NCI-H1105 (cell line): ENCODE measurements around the gene PACC1.
"Not testable (repeated sequence)": the region's sequence is repeated elsewhere in the genome, so short reads cannot be mapped to it uniquely, and the experiment has no call there.

ENCODE experiments used
- DNase-seq: peaks from one replicate; lab custom pipeline; 2025; lab: John Stamatoyannopoulos, UW

The PACC1 gene

DNA sequence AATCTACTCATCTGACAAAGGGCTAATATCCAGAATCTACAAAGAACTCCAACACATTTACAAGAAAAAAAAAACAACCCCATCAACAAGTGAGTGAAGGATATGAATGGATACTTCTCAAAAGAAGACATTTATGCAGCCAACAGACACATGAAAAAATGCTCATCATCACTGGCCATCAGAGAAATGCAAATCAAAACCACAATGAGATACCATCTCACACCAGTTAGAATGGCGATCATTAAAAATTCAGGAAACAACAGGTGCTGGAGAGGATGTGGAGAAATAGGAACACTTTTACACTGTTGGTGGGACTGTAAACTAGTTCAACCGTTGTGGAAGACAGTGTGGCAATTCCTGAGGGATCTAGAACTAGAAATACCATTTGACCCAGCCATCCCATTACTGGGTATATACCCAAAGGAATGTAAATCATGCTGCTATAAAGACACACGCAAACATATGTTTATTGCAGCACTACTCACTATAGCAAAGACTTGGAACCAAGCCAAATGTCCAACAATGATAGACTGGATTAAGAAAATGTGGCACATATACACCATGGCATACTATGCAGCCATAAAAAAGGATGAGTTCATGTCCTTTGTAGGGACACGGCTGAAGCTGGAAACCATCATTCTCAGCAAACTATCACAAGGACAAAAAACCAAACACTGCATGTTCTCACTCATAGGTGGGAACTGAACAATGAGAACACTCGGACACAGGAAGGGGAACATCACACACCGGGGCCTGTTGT is 18.8 kb downstream of the PACC1 start:
- DNase-seq = not testable (repeated sequence)

DNA sequence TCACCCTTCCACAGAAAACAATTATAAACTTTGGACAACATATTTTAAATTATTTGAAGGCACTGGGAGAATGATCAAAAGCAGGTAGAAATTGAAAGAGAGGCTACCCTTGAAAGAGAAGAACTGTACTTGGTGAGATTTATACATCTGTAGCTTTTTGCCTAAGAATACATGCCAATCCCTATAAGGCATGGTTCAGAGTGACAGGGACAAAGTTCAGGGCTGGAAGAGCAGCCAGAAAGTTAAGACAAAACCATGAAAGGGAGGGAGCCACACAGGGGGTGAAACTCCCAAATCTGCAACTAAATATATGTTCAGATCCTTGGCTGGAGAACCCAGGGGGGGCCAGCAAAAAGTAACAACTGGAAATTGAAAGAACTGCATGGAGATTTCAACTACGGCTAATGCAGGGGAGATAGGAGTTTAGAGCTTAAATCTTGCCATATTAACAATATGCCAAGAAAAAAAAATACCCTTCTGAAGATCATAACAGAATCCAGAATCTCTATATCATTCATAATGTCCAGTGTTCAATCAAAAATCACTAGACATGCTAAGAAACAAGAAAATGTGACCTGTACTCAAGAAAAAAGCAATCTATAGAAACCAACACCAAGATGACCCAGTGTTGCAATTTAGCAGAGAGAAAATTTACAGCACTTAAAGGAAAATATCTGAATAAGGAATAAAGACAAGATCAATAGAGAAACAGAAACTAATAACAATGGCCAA is 25.5 kb downstream of the PACC1 start:
- DNase-seq = no peak

DNA sequence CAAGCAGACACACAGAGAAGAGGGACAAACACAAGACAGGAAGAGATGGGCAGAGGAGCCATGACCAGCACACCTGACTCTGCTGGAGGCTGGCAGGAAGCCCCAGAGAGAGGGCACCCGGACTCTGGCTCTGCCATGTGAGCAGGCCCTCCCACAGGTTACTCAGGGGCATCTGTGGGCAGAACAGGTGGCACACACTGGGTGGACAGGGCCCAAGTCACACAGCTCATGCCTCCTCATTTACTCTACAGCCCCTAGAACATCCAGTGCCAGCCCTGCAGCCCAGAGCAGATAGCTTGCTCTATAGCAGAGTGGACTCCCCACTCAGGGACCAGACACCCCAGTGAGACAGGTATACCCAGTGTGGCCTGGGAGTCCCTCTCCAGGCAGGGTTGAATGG is 28.7 kb downstream of the PACC1 start:
- DNase-seq = no peak

DNA sequence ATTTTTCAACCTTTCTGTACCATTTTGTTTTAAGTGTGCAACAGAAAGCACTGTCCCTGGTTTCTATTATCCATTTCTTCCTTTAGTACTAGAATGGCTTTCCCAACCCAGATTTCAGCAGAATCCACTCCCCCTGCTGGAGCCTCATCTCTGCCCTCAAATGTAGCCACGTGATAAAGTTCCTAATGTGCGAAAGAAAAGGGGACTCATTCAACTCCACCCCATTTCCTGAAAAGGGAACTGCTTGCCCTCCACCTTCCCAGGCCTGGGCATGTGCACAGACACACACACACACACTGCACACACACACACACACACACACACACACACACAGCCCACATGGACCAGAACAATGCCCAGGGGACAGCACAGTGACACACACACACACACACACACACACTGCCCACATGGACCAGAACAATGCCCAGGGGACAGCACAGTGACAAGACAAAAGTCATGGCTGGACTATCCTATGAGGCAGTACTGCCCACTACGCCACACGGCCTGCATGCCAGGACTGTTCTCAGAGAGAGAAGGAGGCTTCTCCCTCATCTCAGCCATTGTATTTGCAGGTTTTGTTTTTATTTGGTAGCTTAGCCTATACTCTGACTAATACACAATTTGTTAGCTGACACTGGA is 33.2 kb downstream of the PACC1 start:
- no peak for DNase-seq

DNA sequence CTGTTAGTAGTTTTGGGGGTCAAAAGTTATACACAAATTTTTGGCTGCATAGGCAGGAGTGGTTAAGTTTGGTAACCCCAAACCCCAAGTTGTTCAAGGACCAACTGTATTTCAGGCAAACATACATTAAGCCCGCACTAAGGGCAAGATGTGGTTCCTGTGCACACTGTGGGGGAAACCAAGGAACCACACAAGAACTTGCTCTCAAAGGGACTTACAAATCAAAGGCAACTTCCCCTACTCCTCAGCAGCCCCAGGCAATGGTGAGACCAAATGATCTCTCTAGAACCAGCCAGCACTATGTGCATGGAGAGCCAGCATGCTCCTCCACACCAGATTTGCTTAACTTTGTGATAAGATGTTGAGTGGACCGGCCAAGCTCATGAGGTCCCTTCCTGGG is 35.3 kb downstream of the PACC1 start:
- DNase-seq = no peak

DNA sequence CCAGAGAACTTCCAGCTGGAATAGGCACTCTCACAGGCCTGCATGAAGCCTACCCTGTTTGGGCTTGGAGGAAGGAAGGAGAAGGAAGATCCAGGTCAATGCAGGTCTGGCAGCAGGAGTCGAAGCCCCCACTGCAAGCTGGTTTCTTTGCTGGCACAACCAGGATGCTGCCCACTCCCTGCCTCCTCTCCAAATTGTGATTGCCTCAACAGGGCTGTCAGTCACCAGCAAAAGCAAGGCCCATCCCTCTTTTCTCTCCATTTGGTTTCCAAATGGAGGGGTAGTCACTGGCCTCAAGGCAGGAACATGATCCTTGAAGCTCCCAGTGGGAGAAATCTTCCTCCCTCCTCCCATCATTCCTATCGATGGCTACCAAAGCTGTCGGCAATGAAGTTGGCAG is 37.0 kb downstream of the PACC1 start:
- DNase-seq = no peak

DNA sequence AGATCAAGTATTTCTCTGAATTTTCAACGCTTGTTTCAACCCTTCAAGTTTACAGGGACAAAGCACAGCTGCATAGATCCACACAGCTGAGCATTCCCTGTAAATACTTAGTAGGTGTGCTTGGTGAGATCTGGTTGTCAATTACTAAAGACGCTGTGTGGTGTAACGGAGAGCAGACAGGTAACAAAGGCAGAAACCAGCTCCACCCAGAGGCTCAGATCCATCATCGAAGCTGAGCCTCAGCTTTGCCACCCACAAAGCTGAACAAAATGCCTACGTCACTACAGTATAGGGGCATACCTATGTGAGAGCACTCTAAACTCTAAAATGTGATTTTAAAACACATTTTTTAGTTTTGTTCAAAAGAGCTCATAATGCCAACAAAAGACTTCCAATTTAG is 38.7 kb downstream of the PACC1 start:
- no peak for DNase-seq

DNA sequence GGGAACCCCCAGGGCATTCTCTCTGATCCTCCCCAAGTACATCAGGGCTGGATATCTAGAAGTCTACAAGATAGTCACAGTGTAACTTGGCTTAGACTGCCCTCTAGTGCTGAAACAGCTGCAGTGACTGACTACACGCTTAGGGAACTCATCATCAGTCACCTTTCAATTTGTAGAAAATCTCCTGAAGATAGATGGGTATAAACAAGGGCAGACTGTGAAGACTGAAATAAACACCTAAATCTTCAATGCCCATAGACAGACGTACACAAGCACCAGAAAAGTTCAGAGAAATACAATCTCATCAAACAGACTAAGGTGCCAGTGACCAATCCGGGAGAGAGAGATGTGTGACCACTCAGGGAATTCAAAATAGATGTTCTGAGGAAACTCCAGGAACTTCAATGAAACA is 46.6 kb downstream of the PACC1 start:
- peak; percentile 16 for DNase-seq

DNA sequence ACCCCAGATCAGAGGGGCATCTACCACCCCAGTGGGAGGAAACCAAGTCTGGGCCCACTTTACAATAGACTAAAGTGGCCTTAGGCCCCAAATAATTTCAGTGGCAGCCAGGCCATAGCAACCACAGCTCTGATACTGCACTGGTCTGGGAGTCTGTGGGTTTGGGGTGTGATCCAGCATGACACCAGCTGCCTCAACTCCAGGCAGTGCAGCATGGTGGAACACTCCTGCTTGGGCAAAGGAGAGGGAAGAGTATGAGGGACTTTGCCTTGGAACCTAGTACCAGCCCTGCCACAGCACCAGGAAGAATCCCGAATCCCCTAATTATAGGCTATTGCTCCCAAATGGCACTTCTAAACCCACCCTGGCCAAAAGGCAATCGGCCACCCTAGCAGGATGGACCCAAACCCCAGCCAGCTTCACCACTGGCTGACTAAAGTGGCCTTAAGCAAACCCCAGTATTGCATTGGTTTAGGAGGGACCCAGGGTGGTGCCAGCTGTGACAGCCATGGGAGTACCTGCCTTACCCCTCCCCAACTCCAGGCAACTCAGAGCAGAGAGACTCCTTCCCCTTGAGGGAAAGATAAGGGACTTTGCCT is 47.1 kb downstream of the PACC1 start:
- no peak for DNase-seq

DNA sequence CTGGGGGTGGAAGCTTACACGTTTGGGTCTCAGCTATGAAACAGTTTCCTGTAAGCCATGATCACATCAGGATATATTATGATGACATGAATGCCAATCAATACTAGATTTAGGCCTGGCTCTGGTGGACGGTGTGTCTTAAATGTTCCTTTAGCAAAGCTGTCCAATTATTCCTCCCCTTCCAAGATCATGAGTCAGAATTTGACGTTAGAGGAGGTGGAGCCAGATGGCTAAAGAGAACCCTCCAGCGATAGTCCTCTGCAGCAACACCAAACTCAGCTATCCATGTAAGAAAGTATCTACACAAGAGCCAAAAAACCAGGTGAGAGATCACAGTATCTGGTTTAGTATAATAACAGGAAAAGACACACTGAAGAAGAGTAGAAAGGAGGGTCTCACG is 47.8 kb downstream of the PACC1 start:
- DNase-seq = no peak

DNA sequence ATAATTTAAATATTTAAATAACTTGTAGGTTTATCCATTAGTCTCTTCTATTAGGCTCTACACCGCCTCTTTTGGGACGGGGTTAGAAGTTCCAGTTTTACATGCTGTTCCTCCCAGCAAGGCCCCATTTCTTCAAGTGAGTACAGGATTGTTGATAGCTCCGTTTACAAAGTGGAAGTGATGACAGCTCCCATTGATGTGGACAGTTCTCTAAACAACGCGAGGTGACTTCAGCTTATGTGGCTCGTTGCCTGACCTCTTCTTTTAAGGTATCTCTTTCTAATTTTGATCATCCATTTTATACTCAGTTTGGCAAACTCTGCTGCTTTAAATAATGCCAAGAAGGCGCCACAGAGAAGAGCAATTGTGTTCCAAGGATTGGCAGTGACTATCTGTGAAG is 49.7 kb downstream of the PACC1 start:
- DNase-seq = no peak

DNA sequence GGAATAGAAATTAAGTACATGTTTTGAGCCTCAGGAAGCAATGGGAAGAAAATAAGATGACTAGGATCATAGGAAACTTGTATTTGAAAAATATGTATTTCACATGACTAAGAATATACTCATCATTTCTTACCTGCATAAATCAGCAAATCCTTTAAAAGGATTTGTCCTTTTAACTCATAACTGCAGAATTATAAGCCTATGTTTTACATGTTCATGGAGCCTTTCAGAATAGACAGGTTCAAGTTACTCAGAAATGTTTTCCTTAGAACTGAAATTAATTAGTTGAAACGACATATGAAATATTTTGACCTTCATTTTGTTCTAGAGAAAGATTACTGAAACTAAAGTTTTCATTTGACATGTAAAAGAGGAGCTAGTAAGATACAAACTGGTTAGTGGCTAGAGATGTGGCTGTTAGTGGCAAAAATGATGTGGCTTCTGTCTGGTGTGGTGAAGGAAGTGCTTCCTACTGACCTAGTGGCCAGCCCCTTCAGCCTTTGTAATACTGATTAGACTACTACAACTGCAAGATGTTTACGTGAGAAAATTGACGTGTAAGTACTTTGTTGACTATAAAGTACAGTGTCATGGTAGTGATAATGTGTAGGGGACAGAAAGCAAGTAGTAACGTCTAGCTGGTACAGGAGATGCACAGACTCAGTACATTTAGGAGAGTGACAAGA is 54.7 kb downstream of the PACC1 start:
- no peak for DNase-seq

DNA sequence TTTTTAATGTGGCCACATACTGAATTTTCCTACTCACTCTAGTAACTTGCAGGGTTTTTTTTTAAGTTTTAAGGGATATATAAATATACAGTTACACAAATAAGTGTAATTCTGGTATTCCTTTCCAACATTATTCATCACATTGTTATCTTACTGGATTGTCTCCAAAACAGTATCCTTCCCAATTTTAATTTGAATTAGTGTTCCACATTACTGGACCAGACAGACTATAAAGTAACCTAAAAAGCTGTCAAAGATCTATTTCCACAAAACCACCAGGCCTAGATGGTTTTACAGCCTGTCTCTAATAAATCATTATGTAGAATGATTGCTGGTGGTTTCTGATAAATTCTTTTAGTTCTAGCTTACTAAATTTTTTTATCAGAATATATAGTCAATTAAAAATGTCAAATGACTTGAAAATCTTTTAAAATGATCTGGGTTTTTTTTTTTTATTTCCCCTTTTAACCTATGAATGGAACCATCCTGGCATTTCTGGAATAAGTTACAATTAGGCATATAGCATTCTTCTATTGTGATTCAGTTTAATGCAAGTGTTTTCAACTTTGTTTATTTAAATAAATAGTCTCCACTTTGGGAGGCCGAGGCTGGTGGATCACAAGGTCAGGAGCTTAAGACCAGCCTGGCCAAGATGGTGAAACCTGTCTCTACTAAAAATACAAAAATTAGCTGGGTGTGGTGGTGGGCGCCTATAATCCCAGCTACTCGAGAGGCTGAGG is 59.3 kb downstream of the PACC1 start:
- DNase-seq = no peak

DNA sequence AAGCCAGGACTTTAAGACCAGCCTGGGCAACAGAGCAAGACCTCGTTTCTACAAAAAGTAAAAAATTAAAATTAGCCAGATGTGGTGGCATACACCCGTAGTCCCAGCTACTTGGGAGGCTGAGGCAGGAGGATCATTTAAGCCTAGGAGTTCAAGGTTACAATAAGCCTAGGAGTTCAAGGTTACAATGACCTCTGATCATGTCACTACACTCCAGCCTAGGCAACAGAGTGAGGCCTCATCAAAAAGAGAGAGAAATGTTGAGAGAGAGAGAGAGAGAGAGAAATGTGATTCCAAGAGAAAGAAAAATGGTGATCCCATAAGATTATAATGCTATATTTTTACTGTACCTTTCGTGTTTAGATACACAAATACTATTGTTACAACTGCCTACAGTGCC is 60.2 kb downstream of the PACC1 start:
- no peak for DNase-seq

DNA sequence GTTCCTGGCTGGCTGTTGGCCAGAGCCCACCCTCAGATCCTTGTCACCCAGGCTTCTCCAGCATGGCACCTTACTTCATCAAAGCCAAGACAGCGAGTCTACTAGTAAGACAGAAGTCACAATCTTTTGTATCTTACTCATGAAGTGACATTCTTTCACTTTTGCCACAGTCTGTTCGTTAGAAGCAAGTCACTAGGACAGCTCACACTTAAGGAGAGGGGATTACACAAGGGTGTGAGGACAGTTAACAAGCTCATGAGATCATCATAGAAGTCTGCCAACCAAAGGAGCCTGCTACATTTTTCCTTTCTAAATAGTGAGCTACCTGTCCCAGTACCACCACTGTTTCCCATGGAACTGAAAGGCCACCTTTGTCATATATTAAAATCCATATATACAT is 61.5 kb downstream of the PACC1 start:
- no peak for DNase-seq

DNA sequence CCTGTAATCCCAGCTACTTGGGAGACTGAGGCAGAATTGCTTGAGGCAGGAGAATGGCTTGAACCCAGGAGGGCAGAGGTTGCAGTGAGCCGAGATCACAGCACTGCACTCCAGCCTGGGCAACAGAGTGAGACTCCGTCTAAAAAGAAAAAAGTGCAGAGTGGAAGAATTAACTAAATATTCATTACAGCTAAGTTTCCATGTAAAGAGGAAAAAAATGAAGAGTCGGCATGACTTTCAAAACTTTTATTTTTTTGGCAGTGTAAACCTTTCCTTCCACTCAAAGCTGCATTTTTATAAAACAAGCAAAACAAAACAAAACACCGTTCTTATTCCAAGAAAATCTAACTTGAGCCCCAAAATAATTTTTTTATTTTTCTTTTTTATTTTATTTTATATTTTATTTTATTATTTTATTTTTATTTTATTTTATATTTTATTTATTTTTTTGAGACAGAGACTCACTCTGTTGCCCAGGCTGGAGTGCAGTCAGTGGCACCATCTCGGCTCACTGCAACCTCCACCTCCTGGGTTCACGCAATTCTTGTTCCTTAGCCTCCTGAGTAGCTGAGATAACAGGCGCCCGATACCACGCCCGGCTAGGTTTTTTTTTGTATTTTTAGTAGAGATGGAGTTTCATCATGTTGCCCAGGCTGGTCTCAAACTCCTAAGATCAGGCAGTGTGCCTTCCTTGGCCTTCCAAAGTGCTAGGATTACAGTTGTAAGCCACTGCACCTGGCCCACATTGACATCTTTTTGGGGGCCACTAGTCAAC is 62.9 kb downstream of the PACC1 start:
- DNase-seq = no peak

DNA sequence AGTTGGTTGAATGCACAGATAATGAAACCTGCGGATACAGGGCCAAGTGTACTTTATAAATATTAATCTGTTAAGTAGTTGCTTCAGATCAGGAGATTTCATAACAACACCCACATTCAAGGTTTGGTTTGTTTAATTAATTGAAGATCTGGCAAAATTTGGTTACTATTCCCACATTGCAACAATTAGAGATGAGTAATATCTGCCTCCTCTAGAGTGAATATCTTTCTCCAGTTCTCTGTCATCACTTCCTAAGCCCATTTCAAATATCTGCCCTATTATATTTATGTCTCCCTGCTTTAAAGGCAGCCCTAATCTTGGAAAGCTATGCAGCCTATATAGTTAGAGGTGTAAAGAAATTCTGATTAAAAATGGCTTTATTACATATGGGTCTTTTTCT is 68.1 kb downstream of the PACC1 start:
- no peak for DNase-seq

DNA sequence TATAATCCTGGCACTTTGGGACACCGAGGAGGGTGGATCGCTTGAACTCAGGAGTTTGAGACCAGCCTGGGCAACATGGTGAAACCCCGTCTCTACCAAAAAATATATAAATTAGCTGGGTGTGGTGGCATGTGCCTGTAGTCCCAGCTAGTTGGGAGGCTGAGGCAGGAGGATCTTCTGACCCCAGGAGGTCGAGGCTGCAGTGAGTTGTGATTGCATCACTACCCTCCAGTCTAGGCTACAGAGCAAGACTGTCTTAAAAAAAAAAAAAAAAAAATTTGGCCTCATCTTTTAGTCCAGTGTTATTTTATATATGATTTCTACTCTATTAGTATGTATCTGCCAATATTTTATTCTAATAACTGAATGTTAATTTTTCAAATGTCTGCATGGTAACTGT is 69.8 kb downstream of the PACC1 start:
- no peak for DNase-seq

DNA sequence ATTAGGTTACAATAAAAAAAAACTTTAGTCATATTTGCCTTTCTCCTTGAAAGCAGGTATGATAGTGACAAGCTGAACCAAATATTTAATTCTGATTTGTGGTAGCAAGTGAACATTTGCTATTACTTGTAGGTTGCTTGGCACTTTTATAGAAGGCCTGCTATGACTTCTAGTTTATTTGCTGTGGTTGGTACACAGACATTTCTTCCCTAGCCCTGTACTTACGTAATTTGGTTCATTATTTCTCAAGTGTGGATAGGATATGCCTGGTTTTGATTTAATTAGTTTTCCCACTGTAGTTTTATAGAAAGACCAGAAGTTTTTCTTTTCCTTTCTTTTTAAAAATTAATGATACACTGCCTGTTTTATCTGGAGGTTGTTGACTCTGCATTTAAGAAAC is 73.6 kb downstream of the PACC1 start:
- DNase-seq = no peak

DNA sequence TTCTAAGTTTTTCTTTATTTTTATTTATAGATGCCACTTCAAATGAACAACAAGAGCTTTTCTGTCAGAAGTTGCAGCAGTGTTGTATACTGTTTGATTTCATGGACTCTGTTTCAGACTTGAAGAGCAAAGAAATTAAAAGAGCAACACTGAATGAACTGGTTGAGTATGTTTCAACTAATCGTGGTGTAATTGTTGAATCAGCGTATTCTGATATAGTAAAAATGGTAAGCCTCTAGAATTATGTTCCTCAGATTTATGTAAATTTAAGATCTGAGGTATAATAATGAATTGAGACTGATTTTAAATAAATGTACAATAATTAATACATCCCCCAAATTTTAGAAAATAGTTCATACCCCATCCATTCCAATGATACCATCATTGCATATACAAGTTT is 85.6 kb downstream of the PACC1 start:
- no peak for DNase-seq

DNA sequence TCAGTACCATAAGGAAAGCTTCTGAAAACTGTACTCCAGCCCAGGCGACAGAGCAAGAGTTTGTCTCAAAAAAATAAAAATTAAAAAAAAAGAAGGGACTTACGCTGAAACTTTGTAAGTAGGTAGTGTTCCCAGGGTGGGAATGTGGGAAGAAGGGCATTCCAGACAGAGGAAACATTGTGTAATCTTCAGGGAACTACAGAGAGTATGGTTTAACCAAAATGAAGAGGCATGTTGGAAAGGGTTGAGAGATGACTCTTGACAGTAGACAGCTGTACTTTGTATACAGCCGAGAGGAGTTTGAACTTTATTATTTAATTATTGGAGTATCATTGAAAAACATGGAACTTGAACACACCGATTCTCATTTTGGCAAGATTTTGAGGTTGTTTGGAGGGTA is 86.4 kb downstream of the PACC1 start:
- no peak for DNase-seq
